OCI-LY3 (cell line): ENCODE results near the gene ABTB2.

Experiments
- EZH2phosphoT487 ChIP-seq: fragments of 200-600 bp; shearing (Covaris generic); IDR thresholded peaks from 2 replicates; pipeline ENCODE4 v1.6.1; 2018; ENCODE audit warnings: antibody characterized with exemption, mixed run types, low read depth
- TF ChIP-seq, protein P1 (sequence below): fragments of 200-600, 300-600 bp; sonication (generic); IDR thresholded peaks from 2 replicates; pipeline ENCODE4 v1.5.1; 2014; ENCODE audit warnings: antibody characterized with exemption, low read length, low read depth

DNA sequence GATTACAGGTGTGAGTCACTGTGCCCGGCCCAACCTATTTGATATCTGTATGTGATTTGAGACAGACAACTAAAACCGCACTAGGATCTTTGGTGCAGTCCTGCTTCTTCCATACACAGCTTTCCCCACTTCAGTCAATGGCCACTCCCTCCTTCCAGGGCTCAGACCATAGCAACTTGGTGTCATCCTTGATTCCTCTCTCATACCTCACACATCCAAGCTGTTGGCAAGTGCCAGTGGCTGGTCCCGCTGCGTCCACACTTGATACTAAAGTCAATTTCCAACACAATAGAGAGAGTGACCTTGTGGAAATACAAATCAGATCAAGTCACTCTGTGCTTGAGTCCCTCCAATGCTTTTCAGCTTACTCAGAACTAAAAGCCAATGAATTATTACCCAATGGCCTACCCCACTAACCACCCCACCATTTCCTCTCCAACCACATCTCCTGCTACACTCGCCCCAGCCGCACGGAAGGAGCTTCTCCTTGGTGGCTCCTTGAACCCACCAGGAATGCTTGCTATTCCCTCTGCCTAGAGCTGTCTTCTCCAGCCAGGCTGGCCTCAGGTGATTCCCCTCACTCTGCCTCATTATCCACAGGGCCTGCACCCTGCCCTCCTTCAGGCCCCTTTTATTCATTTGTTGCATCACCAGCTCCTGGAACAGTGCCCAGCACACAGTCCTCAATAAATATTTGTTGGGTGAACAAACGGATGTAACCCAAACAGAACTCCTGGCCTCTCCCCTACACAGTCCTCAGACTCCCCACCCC lies 12.9 kb downstream of the ABTB2 start:
- TF ChIP-seq, protein P1, sequence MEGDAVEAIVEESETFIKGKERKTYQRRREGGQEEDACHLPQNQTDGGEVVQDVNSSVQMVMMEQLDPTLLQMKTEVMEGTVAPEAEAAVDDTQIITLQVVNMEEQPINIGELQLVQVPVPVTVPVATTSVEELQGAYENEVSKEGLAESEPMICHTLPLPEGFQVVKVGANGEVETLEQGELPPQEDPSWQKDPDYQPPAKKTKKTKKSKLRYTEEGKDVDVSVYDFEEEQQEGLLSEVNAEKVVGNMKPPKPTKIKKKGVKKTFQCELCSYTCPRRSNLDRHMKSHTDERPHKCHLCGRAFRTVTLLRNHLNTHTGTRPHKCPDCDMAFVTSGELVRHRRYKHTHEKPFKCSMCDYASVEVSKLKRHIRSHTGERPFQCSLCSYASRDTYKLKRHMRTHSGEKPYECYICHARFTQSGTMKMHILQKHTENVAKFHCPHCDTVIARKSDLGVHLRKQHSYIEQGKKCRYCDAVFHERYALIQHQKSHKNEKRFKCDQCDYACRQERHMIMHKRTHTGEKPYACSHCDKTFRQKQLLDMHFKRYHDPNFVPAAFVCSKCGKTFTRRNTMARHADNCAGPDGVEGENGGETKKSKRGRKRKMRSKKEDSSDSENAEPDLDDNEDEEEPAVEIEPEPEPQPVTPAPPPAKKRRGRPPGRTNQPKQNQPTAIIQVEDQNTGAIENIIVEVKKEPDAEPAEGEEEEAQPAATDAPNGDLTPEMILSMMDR, result no peak
- TF ChIP-seq EZH2phosphoT487, result no peak
